OCI-LY3 (cell line): ENCODE measurements around the gene SPATA2.

Experiments used
- H2AFZ ChIP-seq: fragments of 200-600, 300-600 bp; shearing (Covaris generic); 2 replicates; pipeline ENCODE4 v1.6.0; 2014; ENCODE audit warnings: antibody characterized with exemption, low read depth, low read length
- H3K27ac ChIP-seq: fragments of 200-600, 300-600 bp; sonication (generic); 2 replicates; pipeline ENCODE4 v1.5.1; 2014; ENCODE audit warnings: mild to moderate bottlenecking, low read length, moderate library complexity, mixed read lengths
- H3K27me3 ChIP-seq: fragments of 200-600, 300-600 bp; sonication (generic); 2 replicates; pipeline ENCODE4 v1.6.1; 2014; ENCODE audit warnings: low read depth, low read length, mixed read lengths
- H3K36me3 ChIP-seq: fragments of 200-600, 300-600 bp; sonication (generic); replicated peaks from 2 replicates; pipeline ENCODE3; 2014; ENCODE audit warnings: low read depth, low read length, mixed read lengths
- H3K4me1 ChIP-seq: fragments of 300-600, 200-600 bp; sonication (generic); 2 replicates; pipeline ENCODE4 v1.6.1; 2014; ENCODE audit warnings: low read length, mixed read lengths
- H3K4me2 ChIP-seq: fragments of 200-600, 300-600 bp; sonication (generic); 2 replicates; pipeline ENCODE4 v1.6.1; 2014; ENCODE audit warnings: low read length, mixed read lengths
- H3K4me3 ChIP-seq: fragments of 300-600, 200-600 bp; sonication (generic); 2 replicates; pipeline ENCODE4 v1.5.1; 2014; ENCODE audit warnings: antibody characterized with exemption, mild to moderate bottlenecking, low read length, moderate library complexity
- H3K79me2 ChIP-seq: fragments of 300-600, 200-600 bp; shearing (Covaris generic); 2 replicates; pipeline ENCODE4 v1.6.1; 2014; ENCODE audit warnings: mild to moderate bottlenecking, low read length, mixed read lengths
- H3K9ac ChIP-seq: fragments of 300-600, 200-600 bp; shearing (Covaris generic); 2 replicates; pipeline ENCODE4 v1.6.0; 2014; ENCODE audit warnings: mild to moderate bottlenecking, low read length, moderate library complexity
- H3K9me3 ChIP-seq: fragments of 200-600, 300-600 bp; shearing (Covaris generic); 2 replicates; pipeline ENCODE4 v1.6.1; 2014; ENCODE audit warnings: low read length, mixed read lengths; ENCODE audit not compliant: insufficient read depth
- H4K20me1 ChIP-seq: fragments of 200-600, 300-600 bp; sonication (generic); 2 replicates; pipeline ENCODE4 v1.6.1; 2016; ENCODE audit warnings: low read length, mixed read lengths; ENCODE audit not compliant: insufficient read depth
- EZH2phosphoT487 ChIP-seq: fragments of 200-600 bp; shearing (Covaris generic); IDR thresholded peaks from 2 replicates; pipeline ENCODE4 v1.6.1; 2018; ENCODE audit warnings: antibody characterized with exemption, mixed run types, low read depth
- TF ChIP-seq, protein P1 (sequence below): fragments of 200-600, 300-600 bp; sonication (generic); IDR thresholded peaks from 2 replicates; pipeline ENCODE4 v1.5.1; 2014; ENCODE audit warnings: antibody characterized with exemption, low read length, low read depth

Gene SPATA2

GRCh38 chr20:49919009-49919408 lies 3.7 kb upstream of the SPATA2 start:
- Histone ChIP-seq H3K4me2 (no peak overlapping the region), H3K9ac (no peak overlapping the region), H3K36me3 (no peaks in the 10 kb centered on the region), H3K4me1 (peaks cover 20% of the 10 kb centered on the region), H3K9me3 (no peaks in the 10 kb centered on the region), H3K4me3 (no peak overlapping the region), H3K79me2 (peaks cover 14% of the 10 kb centered on the region), H2AFZ (no peak overlapping the region), H3K27ac (no peak overlapping the region), H4K20me1 (peaks cover 7% of the 10 kb centered on the region; the same call in 1 of the 2 replicates), H3K27me3 (no peaks in the 10 kb centered on the region)
- no peak for TF ChIP-seq EZH2phosphoT487
- TF ChIP-seq, protein P1, sequence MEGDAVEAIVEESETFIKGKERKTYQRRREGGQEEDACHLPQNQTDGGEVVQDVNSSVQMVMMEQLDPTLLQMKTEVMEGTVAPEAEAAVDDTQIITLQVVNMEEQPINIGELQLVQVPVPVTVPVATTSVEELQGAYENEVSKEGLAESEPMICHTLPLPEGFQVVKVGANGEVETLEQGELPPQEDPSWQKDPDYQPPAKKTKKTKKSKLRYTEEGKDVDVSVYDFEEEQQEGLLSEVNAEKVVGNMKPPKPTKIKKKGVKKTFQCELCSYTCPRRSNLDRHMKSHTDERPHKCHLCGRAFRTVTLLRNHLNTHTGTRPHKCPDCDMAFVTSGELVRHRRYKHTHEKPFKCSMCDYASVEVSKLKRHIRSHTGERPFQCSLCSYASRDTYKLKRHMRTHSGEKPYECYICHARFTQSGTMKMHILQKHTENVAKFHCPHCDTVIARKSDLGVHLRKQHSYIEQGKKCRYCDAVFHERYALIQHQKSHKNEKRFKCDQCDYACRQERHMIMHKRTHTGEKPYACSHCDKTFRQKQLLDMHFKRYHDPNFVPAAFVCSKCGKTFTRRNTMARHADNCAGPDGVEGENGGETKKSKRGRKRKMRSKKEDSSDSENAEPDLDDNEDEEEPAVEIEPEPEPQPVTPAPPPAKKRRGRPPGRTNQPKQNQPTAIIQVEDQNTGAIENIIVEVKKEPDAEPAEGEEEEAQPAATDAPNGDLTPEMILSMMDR = no peak

DNA sequence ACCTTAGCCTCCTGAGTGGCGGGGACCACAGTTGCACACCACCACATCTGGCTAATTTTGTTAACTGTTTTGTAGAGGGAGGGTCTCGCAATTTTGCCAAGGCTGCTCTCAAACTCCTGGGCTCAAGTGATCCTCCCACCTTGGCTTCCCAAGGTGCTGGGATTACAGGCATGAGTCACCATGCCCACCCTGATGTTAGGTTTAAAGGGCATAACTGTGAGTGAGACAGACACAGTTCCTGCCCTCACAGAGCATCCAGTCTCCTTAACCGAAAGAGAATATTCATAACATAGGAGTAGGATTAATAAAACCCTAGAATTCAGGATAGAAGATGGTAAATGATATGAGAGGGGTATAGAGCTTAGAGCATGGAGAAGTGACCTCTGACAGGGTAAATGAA lies 3.1 kb upstream of the SPATA2 start:
- Histone ChIP-seq H3K4me3 (no peak overlapping the region), H3K79me2 (peaks cover 20% of the 10 kb centered on the region), H3K4me1 (peaks cover 26% of the 10 kb centered on the region), H3K9ac (no peak overlapping the region), H3K27ac (0 out of 2 replicates have a peak overlapping the region, but pooled peaks have one; percentile 88), H3K27me3 (no peaks in the 10 kb centered on the region), H4K20me1 (peaks cover 13% of the 10 kb centered on the region), H3K36me3 (peaks cover under 1% of the 10 kb centered on the region), H3K4me2 (no peak overlapping the region), H3K9me3 (no peaks in the 10 kb centered on the region), H2AFZ (no peak overlapping the region)
- TF ChIP-seq, protein P1 = no peak
- no peak for TF ChIP-seq EZH2phosphoT487

- H2AFZ ChIP-seq = peak overlapping the region; percentile 95
- H3K79me2 ChIP-seq = peaks cover 40% of the 10 kb centered on the region
- H3K36me3 ChIP-seq = peaks cover 9% of the 10 kb centered on the region
- H3K4me2 ChIP-seq = peak overlapping the region; percentile 88
- H3K27ac ChIP-seq = peak overlapping the region; percentile 88
- H3K4me3 ChIP-seq = peak overlapping the region; percentile 85
- H3K9ac ChIP-seq = peak overlapping the region; percentile 82
- TF ChIP-seq EZH2phosphoT487 = no peak
- TF ChIP-seq, protein P1 = no peak
- H3K4me1 ChIP-seq = peaks cover 30% of the 10 kb centered on the region
- H3K27me3 ChIP-seq = no peaks in the 10 kb centered on the region
- H3K9me3 ChIP-seq = no peaks in the 10 kb centered on the region
- H4K20me1 ChIP-seq = peaks cover 22% of the 10 kb centered on the region
Observed at GRCh38 chr20:49916146-49917002, 1.0 kb upstream of the SPATA2 start.

DNA sequence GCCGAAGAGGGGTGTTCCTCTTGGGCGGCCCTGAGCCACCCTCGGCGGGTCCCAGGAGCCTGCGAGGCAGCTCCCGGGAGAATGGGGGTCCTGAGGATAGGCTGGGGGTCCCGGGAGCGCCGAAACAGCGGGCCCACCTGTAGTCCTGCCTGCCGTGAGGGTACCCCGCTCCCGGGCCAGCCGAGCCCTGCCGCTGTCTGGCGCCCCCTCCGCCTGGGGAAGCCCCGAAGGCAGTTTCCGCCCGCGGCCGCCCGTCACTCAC lies 280 bp downstream of the SPATA2 start:
- Histone ChIP-seq H3K36me3 (peaks cover 11% of the 10 kb centered on the region), H4K20me1 (peaks cover 22% of the 10 kb centered on the region), H3K4me3 (peak overlapping the region; percentile 85), H3K9ac (peak overlapping the region; percentile 82), H3K27ac (peak overlapping the region; percentile 88), H3K79me2 (peaks cover 53% of the 10 kb centered on the region), H3K9me3 (no peaks in the 10 kb centered on the region), H3K4me2 (peak overlapping the region; percentile 88), H3K27me3 (no peaks in the 10 kb centered on the region), H2AFZ (peak overlapping the region; percentile 95), H3K4me1 (peaks cover 30% of the 10 kb centered on the region)
- TF ChIP-seq, protein P1 = peak; percentile 32
- no peak for TF ChIP-seq EZH2phosphoT487
